Lower leg skin (tissue), 4 donors: ENCODE data around the gene ETV5. TPM values are rescaled to one million over a fixed set of nuclear protein-coding genes. Genes with fewer than 3 reads are reported as not detected.

ENCODE experiments used
- DNase-seq, 2 donors: peaks; one replicate each; pipeline ENCODE4 v3.0.0-alpha.2; 2019; ENCODE audit warnings: low spot score in 2 of 2
- H3K4me3 ChIP-seq: fragments of 200-600 bp; sonication (generic); 2 replicates; pipeline ENCODE4 v1.5.1; 2017; ENCODE audit warnings: mild to moderate bottlenecking, low read depth; ENCODE audit not compliant: poor library complexity, severe bottlenecking
- POLR2A ChIP-seq, 2 donors: fragments of 450-650 bp; IDR thresholded peaks; one replicate each; pipeline ENCODE4 v1.6.1; 2016 to 2017; ENCODE audit warnings: antibody characterized with exemption in 2 of 2, mild to moderate bottlenecking in 1 of 2, moderate library complexity in 1 of 2
- WGBS, 2 donors: methylation state at CpG; one replicate each; pipeline ENCODE4 v1.1.5; 2018; 5-methylcytosine and 5-hydroxymethylcytosine counted together
- intact Hi-C: fragments of 100-400 bp; cut with DNase I; formaldehyde crosslinking; loops from one replicate; pipeline ENCODE4 v1.15.0; 2023; ENCODE audit warnings: low total_unique reads
- total RNA-seq, 4 donors: library from RNA; depleted of rRNA; stranded (reverse); fragments of >200 nt; gene quantifications; one replicate each; pipeline ENCODE4 v1.1.0, GENCODE V29; 2016
- TF ChIP-seq, protein P1 (sequence below), 3 donors: fragments of 450-650 bp; IDR thresholded peaks; one replicate each; pipeline ENCODE4 v1.5.1; 2016; ENCODE audit warnings: antibody characterized with exemption in 3 of 3, mild to moderate bottlenecking in 3 of 3, moderate library complexity in 2 of 3

The ETV5 gene
- total RNA-seq, 4 donors from 2014 or later, result 8.1 to 15.3 (median 9.7) TPM

- TF ChIP-seq, protein P1, sequence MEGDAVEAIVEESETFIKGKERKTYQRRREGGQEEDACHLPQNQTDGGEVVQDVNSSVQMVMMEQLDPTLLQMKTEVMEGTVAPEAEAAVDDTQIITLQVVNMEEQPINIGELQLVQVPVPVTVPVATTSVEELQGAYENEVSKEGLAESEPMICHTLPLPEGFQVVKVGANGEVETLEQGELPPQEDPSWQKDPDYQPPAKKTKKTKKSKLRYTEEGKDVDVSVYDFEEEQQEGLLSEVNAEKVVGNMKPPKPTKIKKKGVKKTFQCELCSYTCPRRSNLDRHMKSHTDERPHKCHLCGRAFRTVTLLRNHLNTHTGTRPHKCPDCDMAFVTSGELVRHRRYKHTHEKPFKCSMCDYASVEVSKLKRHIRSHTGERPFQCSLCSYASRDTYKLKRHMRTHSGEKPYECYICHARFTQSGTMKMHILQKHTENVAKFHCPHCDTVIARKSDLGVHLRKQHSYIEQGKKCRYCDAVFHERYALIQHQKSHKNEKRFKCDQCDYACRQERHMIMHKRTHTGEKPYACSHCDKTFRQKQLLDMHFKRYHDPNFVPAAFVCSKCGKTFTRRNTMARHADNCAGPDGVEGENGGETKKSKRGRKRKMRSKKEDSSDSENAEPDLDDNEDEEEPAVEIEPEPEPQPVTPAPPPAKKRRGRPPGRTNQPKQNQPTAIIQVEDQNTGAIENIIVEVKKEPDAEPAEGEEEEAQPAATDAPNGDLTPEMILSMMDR (IDR thresholded peaks at IDR 0.05), result no peak
- no peak for TF ChIP-seq POLR2A (IDR thresholded peaks at IDR 0.05)
- WGBS, 2 donors, result 22 to 32% methylated on average over 2 of the region's 2 CpGs
- no peak for DNase-seq
- no peak overlapping the region for H3K4me3 ChIP-seq
- intact Hi-C loops, result no loop called here
Observed at GRCh38 chr3:186121968-186122367, 13.1 kb upstream of the ETV5 start.

DNA sequence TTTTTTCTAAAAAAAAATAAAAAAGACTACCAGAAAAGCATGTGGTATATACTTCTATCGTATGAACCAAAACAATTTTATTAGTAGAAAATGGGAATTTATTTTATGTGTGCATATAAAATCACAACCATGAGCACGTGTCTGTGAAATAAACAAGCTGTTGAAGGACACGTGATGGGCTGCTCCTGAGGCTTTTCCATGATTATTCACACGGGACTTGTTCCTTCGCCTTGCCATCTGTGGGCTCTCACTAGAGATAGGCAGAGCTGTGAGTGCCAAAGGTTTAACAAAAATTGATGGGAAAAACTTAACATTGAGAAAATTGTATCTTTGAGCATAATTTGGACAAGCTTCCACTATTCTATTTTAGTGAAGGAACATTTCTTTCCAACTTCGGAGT is 12.4 kb upstream of the ETV5 start:
- WGBS, 2 donors, result 65 to 69% methylated on average over 6 of the region's 6 CpGs
- intact Hi-C loops, result no loop called here
- H3K4me3 ChIP-seq, result no peak overlapping the region
- TF ChIP-seq, protein P1 (IDR thresholded peaks at IDR 0.05), result no peak
- TF ChIP-seq POLR2A (IDR thresholded peaks at IDR 0.05), result no peak
- no peak for DNase-seq

DNA sequence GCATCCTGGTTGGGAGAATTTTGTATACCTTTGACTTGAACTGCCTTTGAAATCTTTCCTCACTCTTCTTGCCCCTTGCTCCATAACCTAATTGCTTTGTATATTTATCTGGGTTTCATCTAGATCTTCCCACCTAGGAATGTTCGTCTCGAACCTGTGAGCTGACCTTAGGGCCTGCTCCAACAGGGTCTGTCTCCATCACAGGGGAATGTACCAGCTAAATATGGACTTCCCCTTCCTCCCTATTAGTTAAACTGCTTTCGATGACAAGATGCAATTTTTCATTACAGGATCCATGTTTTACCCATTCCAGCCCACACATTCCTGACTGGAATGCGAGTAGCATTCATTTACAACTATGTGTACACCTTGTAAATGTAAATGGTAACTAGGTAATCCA is 10.6 kb upstream of the ETV5 start:
- intact Hi-C loops, result no loop called here
- H3K4me3 ChIP-seq, result no peak overlapping the region
- 80 to 86% methylated on average over 4 of the region's 4 CpGs for WGBS, 2 donors
- no peak for DNase-seq
- TF ChIP-seq, protein P1 (IDR thresholded peaks at IDR 0.05), result no peak
- TF ChIP-seq POLR2A (IDR thresholded peaks at IDR 0.05), result no peak

DNA sequence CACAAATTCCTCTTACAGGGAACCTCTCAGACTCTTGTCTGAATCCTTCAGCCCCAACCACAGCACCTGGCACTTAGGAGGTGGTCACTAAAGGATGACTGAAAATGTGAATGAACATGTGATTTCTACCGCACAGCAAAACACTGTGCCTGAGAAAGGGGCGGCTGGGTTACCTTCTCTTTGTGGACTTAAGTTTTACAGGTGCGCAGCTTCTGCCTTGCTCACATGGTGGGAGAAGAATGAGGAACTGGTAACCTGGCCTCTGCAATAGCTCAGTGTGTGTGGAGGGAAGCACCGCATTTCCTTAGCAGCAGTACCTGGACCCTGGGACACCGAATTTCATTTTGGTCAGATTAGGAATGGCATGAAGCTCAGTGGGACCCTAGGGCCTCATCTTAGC is 9.8 kb upstream of the ETV5 start:
- intact Hi-C loops, result no loop called here
- DNase-seq, result no peak
- no peak overlapping the region for H3K4me3 ChIP-seq
- WGBS, 2 donors, result 92 to 96% methylated on average over 5 of the region's 5 CpGs
- no peak for TF ChIP-seq POLR2A (IDR thresholded peaks at IDR 0.05)
- TF ChIP-seq, protein P1 (IDR thresholded peaks at IDR 0.05), result no peak

DNA sequence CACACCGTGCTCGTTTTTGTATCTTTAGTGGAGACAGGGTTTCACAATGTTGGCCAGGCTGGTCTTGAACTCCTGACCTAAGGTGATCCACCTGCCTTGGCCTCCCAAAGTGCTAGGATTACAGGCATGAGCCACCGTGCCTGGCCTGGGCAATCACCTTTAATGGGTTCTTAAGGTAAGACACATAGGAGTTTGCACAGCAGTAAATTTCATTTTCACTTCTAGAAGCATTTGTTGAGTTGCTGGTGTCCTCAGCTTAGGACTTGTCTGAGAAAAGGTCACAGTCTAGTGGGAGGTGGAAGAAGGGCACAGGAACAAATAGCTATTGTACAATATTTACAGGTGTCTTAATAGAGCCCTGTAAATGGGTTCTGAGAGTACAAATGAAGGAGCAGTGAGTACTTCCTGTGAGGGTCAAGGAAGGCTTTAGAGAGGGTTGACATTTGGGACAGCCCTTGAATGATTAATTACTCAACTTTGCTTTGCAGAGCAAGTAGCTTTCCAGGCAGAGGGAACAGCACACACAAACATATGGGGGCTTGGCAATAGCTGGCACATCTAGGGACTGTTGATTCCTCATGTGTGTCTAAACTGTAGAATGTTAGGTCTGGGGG is 8.7 kb upstream of the ETV5 start:
- intact Hi-C loops, result no loop called here
- WGBS, 2 donors, result 86 to 90% methylated on average over 3 of the region's 3 CpGs
- TF ChIP-seq, protein P1 (IDR thresholded peaks at IDR 0.05), result no peak
- no peak for TF ChIP-seq POLR2A (IDR thresholded peaks at IDR 0.05)

More for the DNA sequence above, 8.7 kb upstream of the ETV5 start:
- DNase-seq, result peak in 1 of 2 donors; percentile 32
- no peak overlapping the region for H3K4me3 ChIP-seq
